HL-60 (cell line): ENCODE measurements around the gene HES6.

Experiments
- DNase-seq, 2 experiments: peaks; one replicate each; pipeline ENCODE4 v3.0.0-alpha.2; 2010 to 2020; ENCODE audit warnings: low read depth in 1 of 2, low spot score in 1 of 2
- H3K27ac ChIP-seq: fragments of 250-450 bp; sonication (Bioruptor Pico); replicated peaks from 2 replicates; pipeline ENCODE4 v1.5.1; 2020; ENCODE audit warnings: mild to moderate bottlenecking, moderate library complexity
- H3K27me3 ChIP-seq: fragments of 250-450 bp; sonication (Bioruptor Pico); 2 replicates; pipeline ENCODE4 v1.5.1; 2021; ENCODE audit warnings: mild to moderate bottlenecking, moderate library complexity; ENCODE audit not compliant: insufficient read depth, poor library complexity, severe bottlenecking
- H3K4me3 ChIP-seq: replicated peaks from 2 replicates; pipeline ENCODE4 v1.5.1; 2011; ENCODE audit warnings: mild to moderate bottlenecking, control low read depth, low read length; ENCODE audit not compliant: insufficient read depth
- CTCF ChIP-seq: IDR thresholded peaks from one replicate; pipeline ENCODE4 v1.5.1; 2011; ENCODE audit warnings: low read length, control low read depth, inconsistent platforms; ENCODE audit not compliant: insufficient read depth
- GABPA ChIP-seq: IDR thresholded peaks from 2 replicates; pipeline ENCODE4 v1.6.1; 2012; ENCODE audit warnings: low read depth
- POLR2AphosphoS5 ChIP-seq: IDR thresholded peaks from 2 replicates; pipeline ENCODE4 v1.6.1; 2012; ENCODE audit warnings: low read depth
- REST ChIP-seq: IDR thresholded peaks from 2 replicates; pipeline ENCODE4 v1.6.1; 2012; ENCODE audit warnings: low read depth; ENCODE audit not compliant: insufficient replicate concordance
- SPI1 ChIP-seq: IDR thresholded peaks from 2 replicates; pipeline ENCODE4 v1.6.1; 2012; ENCODE audit warnings: low read depth, mild to moderate bottlenecking, borderline replicate concordance

The HES6 gene

GRCh38 chr2:238243496-238244076 is 3.7 kb upstream of the HES6 start:
- no peak overlapping the region for H3K27ac ChIP-seq
- H3K27me3 ChIP-seq: no peaks in the 10 kb centered on the region
- H3K4me3 ChIP-seq: no peak overlapping the region
- DNase-seq: no peak
- TF ChIP-seq GABPA: no peak

GRCh38 chr2:238242731-238243495 is 3.1 kb upstream of the HES6 start:
- DNase-seq: no peak
- no peak overlapping the region for H3K4me3 ChIP-seq

GRCh38 chr2:238241970-238242369 is 2.1 kb upstream of the HES6 start:
- DNase-seq: no peak
- no peak overlapping the region for H3K27ac ChIP-seq
- no peak for TF ChIP-seq POLR2AphosphoS5
- no peak for TF ChIP-seq GABPA
- no peak for TF ChIP-seq REST
- no peak for TF ChIP-seq CTCF
- TF ChIP-seq SPI1: no peak
- no peaks in the 10 kb centered on the region for H3K27me3 ChIP-seq
- no peak overlapping the region for H3K4me3 ChIP-seq

More at GRCh38 chr2:238242731-238243495, 3.1 kb upstream of the HES6 start:
- TF ChIP-seq GABPA: no peak
- no peak for TF ChIP-seq REST
- TF ChIP-seq POLR2AphosphoS5: no peak
- no peak for TF ChIP-seq CTCF
- TF ChIP-seq SPI1: no peak
- Histone ChIP-seq H3K27me3 (no peaks in the 10 kb centered on the region), H3K27ac (no peak overlapping the region)

GRCh38 chr2:238240757-238241711 is 1.2 kb upstream of the HES6 start:
- no peaks in the 10 kb centered on the region for H3K27me3 ChIP-seq
- no peak overlapping the region for H3K27ac ChIP-seq
- TF ChIP-seq SPI1 (no peak), POLR2AphosphoS5 (no peak), REST (no peak), GABPA (no peak), CTCF (no peak)
- no peak for DNase-seq
- H3K4me3 ChIP-seq: no peak overlapping the region
